Spleen (tissue), 7 donors: ENCODE results near the gene UBE2E2.

Source experiments
- CTCF ChIP-seq, 11 experiments: fragments of 200-600 bp in 7 of 11; fragments of 450-650 bp in 4 of 11; sonication (generic) in 4 of 11; IDR thresholded peaks in 8 of 11; conservative IDR thresholded peaks in 3 of 11; 1 replicate in 7 of 11; 2 replicates in 4 of 11; pipeline versions ENCODE4 v1.4.0 to v1.8.0; 2016 to 2021; ENCODE audit warnings: antibody characterized with exemption in 11 of 11, inconsistent platforms in 4 of 11, mild to moderate bottlenecking in 1 of 11
- POLR2A ChIP-seq, 3 donors: fragments of 450-650 bp; IDR thresholded peaks; one replicate each; pipeline ENCODE4 v1.5.1; 2017; ENCODE audit warnings: antibody characterized with exemption in 3 of 3, mild to moderate bottlenecking in 1 of 3
- POLR2AphosphoS5 ChIP-seq, 3 donors: sonication (generic); formaldehyde crosslinking; IDR thresholded peaks; one replicate each; pipeline ENCODE4 v1.5.1; 2017; ENCODE audit warnings: antibody characterized with exemption in 3 of 3
- donor health status: DM: no; HTN: no; CAD: no; lungs with moderate emphysema.
- donor health status: DM: no; HTN: no; CAD: no.
- donor health status: DM: no; HTN: no; CAD: no.

- TF ChIP-seq CTCF (IDR thresholded peaks at IDR 0.05 in 8 of 11, conservative IDR thresholded peaks at IDR 0.05 in 3 of 11) (no peak), POLR2AphosphoS5 (IDR thresholded peaks at IDR 0.05) (no peak), POLR2A (IDR thresholded peaks at IDR 0.05) (no peak)
These were observed 6.8 kb downstream of the UBE2E2 start for GRCh38 chr3:23209747-23210487.
